IMR-90 (cell line): ENCODE data around the gene DGKB. TPM values are rescaled to one million over a fixed set of nuclear protein-coding genes. Genes with fewer than 3 reads are reported as not detected.

Experiments
- ATAC-seq: fragments of 200-7000 bp; cut with Tn5 transposase; 2 replicates; pipeline ENCODE4 v1.9.1; 2020; ENCODE audit warnings: low read depth, mild to moderate bottlenecking, moderate library complexity
- BruUV-seq: library from RNA; stranded (reverse); fragments of 400-500 nt; replicated peaks from 2 replicates; lab custom pipeline; 2021; lab: Mats Ljungman, UMichigan
- CTCF ChIA-PET: fragments of 300-600 bp; formaldehyde crosslinking; extraction: SDS; loops from one replicate; lab custom pipeline; 2021; ENCODE audit warnings: antibody characterized with exemption; lab: Yijun Ruan, JAX
- POLR2A ChIA-PET: fragments of 300-600 bp; sonication (Branson Sonifier 250); formaldehyde crosslinking; loops from one replicate; lab custom pipeline; 2022; ENCODE audit warnings: antibody characterized with exemption; ENCODE audit not compliant: unreplicated experiment; lab: Charles Lee
- DNase-seq: peaks from one replicate; pipeline ENCODE4 v3.0.0; 2013
- H2AFZ ChIP-seq: replicated peaks from 2 replicates; pipeline ENCODE3; 2013; ENCODE audit warnings: low read length, mild to moderate bottlenecking; ENCODE audit not compliant: poor library complexity
- H2AK5ac ChIP-seq: 2 replicates; pipeline ENCODE4 v1.6.1; 2013; ENCODE audit warnings: low read depth, low read length, inconsistent platforms
- H2AK9ac ChIP-seq: replicated peaks from 2 replicates; pipeline ENCODE3; 2013; ENCODE audit warnings: mild to moderate bottlenecking, low read depth, low read length, moderate library complexity; ENCODE audit not compliant: poor library complexity
- H2BK120ac ChIP-seq: 2 replicates; pipeline ENCODE4 v1.6.1; 2013; ENCODE audit warnings: low read depth, low read length, inconsistent platforms
- H2BK15ac ChIP-seq: 3 replicates; pipeline ENCODE4 v1.6.1; 2013; ENCODE audit warnings: low read depth, low read length, inconsistent platforms
- H2BK20ac ChIP-seq: 2 replicates; pipeline ENCODE4 v1.6.1; 2013; ENCODE audit warnings: low read depth, mild to moderate bottlenecking, inconsistent platforms, low read length, moderate library complexity
- H2BK5ac ChIP-seq: 2 replicates; pipeline ENCODE4 v1.6.1; 2013; ENCODE audit warnings: mild to moderate bottlenecking, low read depth, low read length, inconsistent platforms; ENCODE audit not compliant: poor library complexity, severe bottlenecking
- H3K14ac ChIP-seq: replicated peaks from 2 replicates; pipeline ENCODE4 v1.6.1; 2013; ENCODE audit warnings: low read depth, low read length, inconsistent platforms
- H3K18ac ChIP-seq: 2 replicates; pipeline ENCODE4 v1.6.1; 2013; ENCODE audit warnings: low read depth, low read length, control low read depth
- H3K23ac ChIP-seq: 2 replicates; pipeline ENCODE4 v1.6.1; 2013; ENCODE audit warnings: low read depth, low read length, inconsistent platforms
- H3K27ac ChIP-seq: 2 replicates; pipeline ENCODE4 v1.5.1; 2013; ENCODE audit warnings: mild to moderate bottlenecking, control low read depth, low read length; ENCODE audit not compliant: insufficient read depth
- H3K27me3 ChIP-seq: 2 replicates; pipeline ENCODE4 v1.6.1; 2013; ENCODE audit warnings: low read length; ENCODE audit not compliant: control insufficient read depth, insufficient read depth
- H3K36me3 ChIP-seq: 2 replicates; pipeline ENCODE4 v1.6.1; 2013; ENCODE audit warnings: low read length, mixed read lengths; ENCODE audit not compliant: control insufficient read depth, insufficient read depth
- H3K4ac ChIP-seq: 2 replicates; pipeline ENCODE4 v1.6.1; 2013; ENCODE audit warnings: low read depth, low read length, inconsistent platforms
- H3K4me1 ChIP-seq: 2 replicates; pipeline ENCODE4 v1.6.1; 2013; ENCODE audit warnings: low read length, mixed read lengths; ENCODE audit not compliant: control insufficient read depth, insufficient read depth
- H3K4me2 ChIP-seq: 2 replicates; pipeline ENCODE4 v1.6.1; 2013; ENCODE audit warnings: low read depth, mild to moderate bottlenecking, control low read depth, low read length, moderate library complexity
- H3K4me3 ChIP-seq: 2 replicates; pipeline ENCODE4 v1.5.1; 2013; ENCODE audit warnings: low read depth, mild to moderate bottlenecking, control low read depth, low read length, moderate library complexity; ENCODE audit not compliant: insufficient read depth
- H3K56ac ChIP-seq: 2 replicates; pipeline ENCODE4 v1.6.1; 2013; ENCODE audit warnings: low read length, inconsistent platforms; ENCODE audit not compliant: insufficient read depth; ENCODE audit errors: extremely low read depth
- H3K79me1 ChIP-seq, 2 experiments: 2 replicates each; pipeline ENCODE4 v1.6.1; 2013; ENCODE audit warnings: low read length in 2 of 2, inconsistent platforms in 1 of 2, low read depth in 1 of 2
- H3K9ac ChIP-seq: 2 replicates; pipeline ENCODE4 v1.6.1; 2013; ENCODE audit warnings: low read depth, low read length, control low read depth
- H3K9me1 ChIP-seq: 2 replicates; pipeline ENCODE4 v1.6.1; 2013; ENCODE audit warnings: low read length, inconsistent platforms; ENCODE audit not compliant: insufficient read depth
- H3K9me3 ChIP-seq: 2 replicates; pipeline ENCODE4 v1.6.1; 2013; ENCODE audit warnings: low read length; ENCODE audit not compliant: control insufficient read depth, insufficient read depth
- H4K20me1 ChIP-seq: 2 replicates; pipeline ENCODE4 v1.6.1; 2013; ENCODE audit warnings: low read length, inconsistent platforms; ENCODE audit not compliant: insufficient read depth
- H4K5ac ChIP-seq: 2 replicates; pipeline ENCODE4 v1.6.1; 2013; ENCODE audit warnings: mild to moderate bottlenecking, low read depth, low read length, control low read depth
- H4K8ac ChIP-seq, 2 experiments: 2 replicates each; pipeline ENCODE4 v1.6.1; 2013; ENCODE audit warnings: low read depth in 2 of 2, low read length in 2 of 2, control low read depth in 1 of 2, inconsistent platforms in 1 of 2
- H4K91ac ChIP-seq: 2 replicates; pipeline ENCODE4 v1.6.1; 2013; ENCODE audit warnings: low read depth, low read length, inconsistent platforms; ENCODE audit not compliant: insufficient read depth
- BHLHE40 ChIP-seq: fragments of 150-350 bp; IDR thresholded peaks from 2 replicates; pipeline ENCODE4 v1.6.1; 2016; ENCODE audit warnings: mild to moderate bottlenecking, low read depth, low read length
- CTCF ChIP-seq: conservative IDR thresholded peaks from 2 replicates; pipeline ENCODE4 v1.5.1; 2012; ENCODE audit warnings: mild to moderate bottlenecking, low read depth, low read length, improper control_type of control experiment
- FOS ChIP-seq: fragments of 150-350 bp; IDR thresholded peaks from 2 replicates; pipeline ENCODE4 v1.6.1; 2016; ENCODE audit warnings: low read depth, low read length
- POLR2A ChIP-seq: IDR thresholded peaks from 2 replicates; pipeline ENCODE4 v1.6.1; 2012; ENCODE audit warnings: mild to moderate bottlenecking, low read depth, low read length
- RAD21 ChIP-seq: IDR thresholded peaks from 2 replicates; pipeline ENCODE4 v1.6.1; 2012; ENCODE audit warnings: low read length, improper control_type of control experiment
- RCOR1 ChIP-seq: IDR thresholded peaks from 2 replicates; pipeline ENCODE4 v1.6.1; 2012; ENCODE audit warnings: mild to moderate bottlenecking, low read length, improper control_type of control experiment; ENCODE audit not compliant: insufficient replicate concordance
- WGBS, 2 experiments: methylation state at CpG; one replicate each; pipeline versions ENCODE4 v1.1.5 to v1.1.7; 2013; ENCODE audit warnings: missing lambda C conversion rate in 2 of 2; ENCODE audit not compliant: insufficient read length in 1 of 2; ENCODE audit errors: extremely low coverage in 2 of 2; 5-methylcytosine and 5-hydroxymethylcytosine counted together
- dilution Hi-C: fragments of 300-500 bp; cut with HindIII; formaldehyde crosslinking; loops from one replicate; pipeline ENCODE4 v1.14.3; 2018; ENCODE audit warnings: low sequenced_read_pairs; ENCODE audit not compliant: unreplicated experiment
- in situ Hi-C: fragments of 300-500 bp; cut with MboI; formaldehyde crosslinking; loops from 3 replicates; pipeline ENCODE4 v1.14.3; 2019; ENCODE audit warnings: low sequenced_read_pairs, inconsistent platforms, mixed read lengths
- intact Hi-C: fragments of 100-400 bp; cut with micrococcal nuclease; formaldehyde crosslinking; loops from 2 replicates; pipeline ENCODE4 v1.10.0; 2022
- polyA plus RNA-seq, 3 experiments: library from polyadenylated mRNA; depleted of rRNA; stranded (reverse); fragments of >200 nt; gene quantifications; 2 replicates each; pipeline ENCODE4 v1.2.3, GENCODE V29; 2012; ENCODE audit warnings: low replicate concordance in 1 of 3
- total RNA-seq: library from RNA; depleted of rRNA; stranded (reverse); fragments of >200 nt; gene quantifications from 2 replicates; pipeline ENCODE4 v1.2.3, GENCODE V29; 2012

The DGKB gene
- total and polyA plus RNA-seq, 2 of the 4 experiments (the other 2 are of a cell fraction), result not detected

- TF ChIP-seq POLR2A (no peak), FOS (no peak), RCOR1 (no peak), BHLHE40 (no peak), CTCF (no peak), RAD21 (no peak)
- intact Hi-C loops, result no loop called here
- H4K5ac ChIP-seq, result no peak overlapping the region
- ATAC-seq (no peak), DNase-seq (no peak)
- no peak overlapping the region for H2BK20ac ChIP-seq
- H3K36me3 ChIP-seq, result no peaks in the 10 kb centered on the region
- H3K79me1 ChIP-seq, result no peaks in the 10 kb centered on the region
- no peak overlapping the region for H2BK5ac ChIP-seq
- H3K9me3 ChIP-seq, result peaks cover 7% of the 10 kb centered on the region
- no peak overlapping the region for H3K23ac ChIP-seq
- H3K56ac ChIP-seq, result no peak overlapping the region
- dilution Hi-C loops, result no loop called here
- in situ Hi-C loops, result no loop called here
- no peak overlapping the region for H3K9ac ChIP-seq
- POLR2A ChIA-PET, result no interaction called here
- H3K9me1 ChIP-seq, result no peaks in the 10 kb centered on the region
- H3K27me3 ChIP-seq, result no peaks in the 10 kb centered on the region
- H2BK120ac ChIP-seq, result no peak overlapping the region
- H2AK5ac ChIP-seq, result no peak overlapping the region
- no peak overlapping the region for H4K91ac ChIP-seq
- H3K4me3 ChIP-seq, result no peak overlapping the region
- H2BK15ac ChIP-seq, result no peak overlapping the region
- no CpG with 5 or more reads among the region's 3 CpGs for WGBS, 2 experiments
- no peak overlapping the region for H4K8ac ChIP-seq
- BruUV-seq, result no TSS peak
- H3K14ac ChIP-seq, result no peak overlapping the region
- no peak overlapping the region for H3K4ac ChIP-seq
- no peak overlapping the region for H3K27ac ChIP-seq
- no peaks in the 10 kb centered on the region for H3K4me1 ChIP-seq
- H4K20me1 ChIP-seq, result no peaks in the 10 kb centered on the region
- no peak overlapping the region for H3K4me2 ChIP-seq
- H2AFZ ChIP-seq, result no peak overlapping the region
- no peak overlapping the region for H3K18ac ChIP-seq
- H2AK9ac ChIP-seq, result no peak overlapping the region
- CTCF ChIA-PET, result no interaction called here
Measured at GRCh38 chr7:14777806-14778205, 124.7 kb downstream of the DGKB start.
